ENCODE measurements around the gene RALGAPB. TPM values are rescaled to one million over a fixed set of nuclear protein-coding genes. Genes with fewer than 3 reads are reported as not detected.

Gene RALGAPB
- total and polyA plus RNA-seq, 2 of the 13 experiments (the other 11 are each of a cell fraction or from before 2014, with no cell fraction given) = 17.6 to 30.6 TPM

- TF ChIP-seq CHD4 (IDR thresholded peaks at IDR 0.05; ENCODE audit: borderline replicate concordance, low read length) (no peak), ZNF432 (CRISPR knock-in tag; IDR thresholded peaks at IDR 0.05; ENCODE audit: borderline replicate concordance) (no peak), ZNF33A (CRISPR knock-in tag; IDR thresholded peaks at IDR 0.05; ENCODE audit: borderline replicate concordance) (no peak), ZNF678 (CRISPR knock-in tag; IDR thresholded peaks at IDR 0.05) (no peak), ZNF337 (CRISPR knock-in tag; IDR thresholded peaks at IDR 0.05; ENCODE audit: borderline replicate concordance, low read depth) (peak; percentile 54; the same call in 1 of the 2 replicates), BORCS8-MEF2B (CRISPR knock-in tag; IDR thresholded peaks at IDR 0.05) (peak; percentile 69), EEA1 (CRISPR knock-in tag; IDR thresholded peaks at IDR 0.05; ENCODE audit: borderline replicate concordance) (no peak), GMEB1 (CRISPR knock-in tag; IDR thresholded peaks at IDR 0.05; ENCODE audit: borderline replicate concordance) (peak; percentile 50; the same call in 1 of the 2 replicates), GABPB1 (CRISPR knock-in tag; IDR thresholded peaks at IDR 0.05) (peak; percentile 35; the same call in 1 of the 2 replicates), ZNF883 (CRISPR knock-in tag; IDR thresholded peaks at IDR 0.05; ENCODE audit: not compliant biosample characterization) (peak; percentile 60), ZXDC (CRISPR knock-in tag; IDR thresholded peaks at IDR 0.05) (no peak), CTCF (CRISPR knock-in tag; IDR thresholded peaks at IDR 0.05) (0 out of 2 replicates have a peak, but pooled peaks have one; percentile 6), ZC3H13 (CRISPR knock-in tag; IDR thresholded peaks at IDR 0.05) (0 out of 2 replicates have a peak, but pooled peaks have one; percentile 42), GATAD1 (CRISPR knock-in tag; IDR thresholded peaks at IDR 0.05) (peak; percentile 76; the same call in 1 of the 2 replicates), ISL2 (CRISPR knock-in tag; IDR thresholded peaks at IDR 0.05) (peak; percentile 38; the same call in 1 of the 2 replicates), CC2D1A (CRISPR knock-in tag; IDR thresholded peaks at IDR 0.05) (no peak), SKI (IDR thresholded peaks at IDR 0.05; ENCODE audit: partially characterized antibody) (peak; percentile 94), ZBTB4 (CRISPR knock-in tag; IDR thresholded peaks at IDR 0.05; ENCODE audit: borderline replicate concordance) (0 out of 2 replicates have a peak, but pooled peaks have one; percentile 62)
Measured at GRCh38 chr20:38447931-38448675, 24.5 kb upstream of the RALGAPB start (continued).
